Neuronal stem cell (in vitro differentiated cells): ENCODE data around the gene ITSN2.

ENCODE experiments used
- DNase-seq: peaks from one replicate; pipeline ENCODE4 v3.0.0-alpha.2; 2013; ENCODE audit warnings: low spot score
- H2AFZ ChIP-seq: one replicate; pipeline ENCODE4 v1.6.1; 2013; ENCODE audit warnings: mild to moderate bottlenecking, low read length, inconsistent platforms
- H2AK5ac ChIP-seq: 2 replicates; pipeline ENCODE4 v1.6.1; 2013; ENCODE audit warnings: low read depth, mild to moderate bottlenecking, inconsistent platforms, low read length, moderate library complexity, mixed read lengths
- H2BK120ac ChIP-seq: 2 replicates; pipeline ENCODE4 v1.6.1; 2013; ENCODE audit warnings: low read depth, mild to moderate bottlenecking, inconsistent platforms, low read length, moderate library complexity, mixed read lengths
- H2BK12ac ChIP-seq: one replicate; pipeline ENCODE4 v1.6.1; 2013; ENCODE audit warnings: low read length, inconsistent platforms
- H2BK15ac ChIP-seq: 2 replicates; pipeline ENCODE4 v1.6.1; 2013; ENCODE audit warnings: mild to moderate bottlenecking, low read length, inconsistent platforms, mixed read lengths
- H2BK5ac ChIP-seq: one replicate; pipeline ENCODE4 v1.6.1; 2013; ENCODE audit warnings: inconsistent platforms, mild to moderate bottlenecking, low read length, moderate library complexity
- H3K14ac ChIP-seq: one replicate; pipeline ENCODE4 v1.6.1; 2013; ENCODE audit warnings: low read length, inconsistent platforms
- H3K18ac ChIP-seq: 2 replicates; pipeline ENCODE4 v1.6.1; 2013; ENCODE audit warnings: low read length, inconsistent platforms
- H3K23ac ChIP-seq: 2 replicates; pipeline ENCODE4 v1.6.1; 2013; ENCODE audit warnings: low read depth, mild to moderate bottlenecking, mixed read lengths, low read length, inconsistent platforms; ENCODE audit not compliant: poor library complexity
- H3K27ac ChIP-seq: replicated peaks from 3 replicates; pipeline ENCODE4 v1.5.1; 2013; ENCODE audit warnings: low read length, inconsistent platforms
- H3K27me3 ChIP-seq, 3 experiments: 2 replicates each; pipeline ENCODE4 v1.6.1; 2013; ENCODE audit warnings: low read length in 3 of 3, mild to moderate bottlenecking in 2 of 3, inconsistent platforms in 1 of 3, low read depth in 1 of 3, mixed read lengths in 1 of 3, moderate library complexity in 1 of 3; ENCODE audit not compliant: control insufficient read depth in 3 of 3, insufficient read depth in 3 of 3
- H3K36me3 ChIP-seq, 2 donors: replicated peaks in 1 of 2; 2 replicates each; pipeline ENCODE4 v1.6.1; 2013; ENCODE audit warnings: low read length in 2 of 2; ENCODE audit not compliant: control insufficient read depth in 2 of 2, insufficient read depth in 2 of 2
- H3K4ac ChIP-seq: 2 replicates; pipeline ENCODE4 v1.6.1; 2013; ENCODE audit warnings: inconsistent platforms, mild to moderate bottlenecking, low read length, moderate library complexity
- H3K4me1 ChIP-seq, 2 donors: 1 replicate in 1 of 2; 2 replicates in 1 of 2; pipeline ENCODE4 v1.6.1; 2013; ENCODE audit warnings: low read length in 2 of 2, low read depth in 1 of 2; ENCODE audit not compliant: control insufficient read depth in 2 of 2, insufficient read depth in 1 of 2
- H3K4me2 ChIP-seq: one replicate; pipeline ENCODE4 v1.6.1; 2013; ENCODE audit warnings: mild to moderate bottlenecking, low read length, inconsistent platforms; ENCODE audit not compliant: insufficient read depth, poor library complexity, severe bottlenecking
- H3K4me3 ChIP-seq, 2 donors: 2 replicates each; pipeline ENCODE4 v1.5.1; 2013; ENCODE audit warnings: low read length in 2 of 2, mild to moderate bottlenecking in 2 of 2, inconsistent platforms in 1 of 2, moderate library complexity in 1 of 2
- H3K79me1 ChIP-seq: one replicate; pipeline ENCODE4 v1.6.1; 2013; ENCODE audit warnings: low read depth, mild to moderate bottlenecking, inconsistent platforms, low read length, moderate library complexity
- H3K9ac ChIP-seq: one replicate; pipeline ENCODE4 v1.6.1; 2013; ENCODE audit warnings: mild to moderate bottlenecking, low read depth, low read length, inconsistent platforms; ENCODE audit not compliant: poor library complexity
- H3K9me3 ChIP-seq, 2 donors: replicated peaks in 1 of 2; 2 replicates each; pipeline versions ENCODE3 to v1.6.1; 2013; ENCODE audit warnings: low read length in 2 of 2, mild to moderate bottlenecking in 2 of 2, inconsistent platforms in 1 of 2, low read depth in 1 of 2, mixed read lengths in 1 of 2, moderate library complexity in 1 of 2; ENCODE audit not compliant: control insufficient read depth in 2 of 2, insufficient read depth in 1 of 2
- H4K8ac ChIP-seq: one replicate; pipeline ENCODE4 v1.6.1; 2013; ENCODE audit warnings: low read depth, mild to moderate bottlenecking, inconsistent platforms, low read length, moderate library complexity
- H4K91ac ChIP-seq: one replicate; pipeline ENCODE4 v1.6.1; 2013; ENCODE audit warnings: low read length, low read depth, mild to moderate bottlenecking, inconsistent platforms; ENCODE audit not compliant: poor library complexity
- WGBS, 2 donors: extraction: QIAGEN DNeasy Blood & Tissue Kit; methylation state at CpG; one replicate each; pipeline ENCODE4 v1.1.7; 2013; ENCODE audit warnings: missing lambda C conversion rate in 2 of 2, mixed read lengths in 1 of 2; ENCODE audit not compliant: insufficient read length in 2 of 2, insufficient replicate concordance in 1 of 2; ENCODE audit errors: extremely low coverage in 2 of 2; 5-methylcytosine and 5-hydroxymethylcytosine counted together

ITSN2 gene

DNA sequence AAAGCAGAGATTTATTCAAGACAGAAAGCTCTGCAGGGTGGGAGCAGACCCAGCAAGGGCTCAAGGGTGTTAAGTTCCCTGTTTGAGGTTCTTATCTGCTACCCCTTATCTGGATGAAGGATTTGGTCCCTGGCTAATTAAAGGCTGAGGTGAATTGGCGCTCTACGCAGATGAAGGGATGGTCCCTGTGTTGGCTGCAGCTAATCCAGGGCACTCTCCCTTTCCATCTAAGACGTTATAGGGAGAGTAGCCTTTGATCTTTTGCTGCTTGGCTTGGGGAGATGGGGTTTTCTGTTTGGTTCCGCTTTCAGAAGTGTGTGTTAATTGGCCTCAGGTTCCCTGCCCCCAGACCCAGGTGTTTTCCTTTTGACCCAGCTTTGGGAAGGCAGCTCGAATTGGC is 168.5 kb downstream of the ITSN2 start:
- H3K4me2 ChIP-seq: no peak overlapping the region
- no peak overlapping the region for H4K91ac ChIP-seq
- no peak overlapping the region for H2BK120ac ChIP-seq
- peaks cover 0 to 3% of the 10 kb centered on the region in 2 donors for H3K9me3 ChIP-seq
- H3K79me1 ChIP-seq: no peaks in the 10 kb centered on the region
- peaks cover 0 to 9% of the 10 kb centered on the region in 2 donors for H3K4me1 ChIP-seq
- H3K14ac ChIP-seq: no peak overlapping the region
- no CpG with 5 or more reads among the region's 5 CpGs for WGBS, 2 donors
- H2BK12ac ChIP-seq: no peak overlapping the region
- no peaks in the 10 kb centered on the region for H3K27me3 ChIP-seq
- H2AK5ac ChIP-seq: no peak overlapping the region
- peak overlapping the region; percentile 15 for H2AFZ ChIP-seq
- H3K9ac ChIP-seq: no peak overlapping the region
- no peak overlapping the region for H3K18ac ChIP-seq
- H3K23ac ChIP-seq: no peak overlapping the region
- no peak overlapping the region for H2BK5ac ChIP-seq
- H3K4ac ChIP-seq: no peak overlapping the region
- H3K4me3 ChIP-seq: no peak overlapping the region
- no peak for DNase-seq
- H4K8ac ChIP-seq: no peak overlapping the region
- no peak overlapping the region for H2BK15ac ChIP-seq
- H3K36me3 ChIP-seq: no peaks in the 10 kb centered on the region
- no peak overlapping the region for H3K27ac ChIP-seq

- Histone ChIP-seq H3K27ac (no peak overlapping the region), H2BK12ac (no peak overlapping the region), H4K8ac (no peak overlapping the region), H3K4me2 (no peak overlapping the region), H2AFZ (no peak overlapping the region), H3K79me1 (no peaks in the 10 kb centered on the region), H3K23ac (no peak overlapping the region), H3K4ac (no peak overlapping the region), H2BK120ac (no peak overlapping the region), H3K4me3 (no peak overlapping the region), H3K9ac (peak overlapping the region; percentile 61), H2AK5ac (no peak overlapping the region), H3K9me3 (peaks cover 0 to 3% of the 10 kb centered on the region in 2 donors), H3K4me1 (peaks cover 0 to 9% of the 10 kb centered on the region in 2 donors), H3K18ac (peak overlapping the region; percentile 77), H3K36me3 (no peaks in the 10 kb centered on the region), H3K27me3 (no peaks in the 10 kb centered on the region), H3K14ac (no peak overlapping the region), H2BK5ac (no peak overlapping the region), H4K91ac (no peak overlapping the region), H2BK15ac (no peak overlapping the region)
- no CpG with 5 or more reads among the region's 9 CpGs for WGBS, 2 donors
- no peak for DNase-seq
Measured at GRCh38 chr2:24191156-24191555, 169.2 kb downstream of the ITSN2 start.

DNA sequence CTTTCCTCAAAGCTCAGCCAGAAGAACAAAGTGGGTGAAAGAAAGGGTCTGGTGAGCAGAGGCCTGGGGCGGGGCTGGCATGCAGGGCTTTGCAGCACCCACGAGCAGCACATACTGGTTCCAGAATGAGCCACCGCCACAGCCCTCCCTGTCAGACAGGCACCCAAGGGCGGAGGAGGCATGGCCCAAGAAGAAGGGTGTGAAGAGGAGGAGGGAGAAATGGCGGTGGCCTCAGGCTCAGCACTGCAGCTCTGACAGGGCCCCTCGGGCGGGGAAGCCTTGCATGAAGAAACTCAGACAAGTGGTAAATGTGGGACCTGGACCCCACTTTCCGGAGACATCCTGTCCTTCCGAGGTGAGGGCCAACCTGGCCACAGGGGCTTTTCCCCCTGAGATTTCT is 169.8 kb downstream of the ITSN2 start:
- Histone ChIP-seq H4K91ac (no peak overlapping the region), H3K4me1 (peaks cover 0 to 9% of the 10 kb centered on the region in 2 donors), H2BK12ac (no peak overlapping the region), H3K36me3 (no peaks in the 10 kb centered on the region), H2BK5ac (no peak overlapping the region), H3K23ac (peak overlapping the region; percentile 31), H3K9me3 (peaks cover 0 to 3% of the 10 kb centered on the region in 2 donors), H3K27me3 (no peaks in the 10 kb centered on the region), H3K18ac (peak overlapping the region; percentile 83), H3K4me3 (no peak overlapping the region), H2BK15ac (no peak overlapping the region), H3K9ac (peak overlapping the region; percentile 44), H3K79me1 (no peaks in the 10 kb centered on the region), H2AFZ (peak overlapping the region; percentile 24), H3K4me2 (no peak overlapping the region), H3K4ac (no peak overlapping the region), H2AK5ac (peak overlapping the region; percentile 92), H3K14ac (peak overlapping the region; percentile 58), H3K27ac (no peak overlapping the region), H2BK120ac (no peak overlapping the region), H4K8ac (peak overlapping the region; percentile 50)
- no peak for DNase-seq
- no CpG with 5 or more reads among the region's 9 CpGs for WGBS, 2 donors

GRCh38 chr2:24189551-24189950 is 170.8 kb downstream of the ITSN2 start:
- Histone ChIP-seq H3K9me3 (peaks cover 0 to 3% of the 10 kb centered on the region in 2 donors), H3K4me1 (peaks cover 0 to 9% of the 10 kb centered on the region in 2 donors), H2BK120ac (no peak overlapping the region), H3K18ac (peak overlapping the region; percentile 63), H3K9ac (no peak overlapping the region), H3K79me1 (no peaks in the 10 kb centered on the region), H2BK5ac (no peak overlapping the region), H3K4me2 (no peak overlapping the region), H3K4me3 (no peak overlapping the region), H3K36me3 (no peaks in the 10 kb centered on the region), H3K23ac (no peak overlapping the region), H3K27me3 (no peaks in the 10 kb centered on the region), H3K27ac (no peak overlapping the region), H2BK15ac (no peak overlapping the region), H2AK5ac (no peak overlapping the region), H4K8ac (no peak overlapping the region), H2AFZ (peak overlapping the region; percentile 71), H3K14ac (no peak overlapping the region), H3K4ac (no peak overlapping the region), H2BK12ac (no peak overlapping the region), H4K91ac (no peak overlapping the region)
- WGBS, 2 donors: no CpG with 5 or more reads among the region's 10 CpGs
- DNase-seq: no peak
